H1 (cell line): ENCODE data around the gene PAF1. TPM values are rescaled to one million over a fixed set of nuclear protein-coding genes. Genes with fewer than 3 reads are reported as not detected.

Experiments used
- ASH2L ChIP-seq: fragments of 200-600, 300-600 bp; sonication (generic); IDR thresholded peaks from one replicate; pipeline ENCODE4 v1.7.1; 2017; ENCODE audit warnings: low read length
- CHD7 ChIP-seq: fragments of 300-600 bp; sonication (generic); IDR thresholded peaks from 2 replicates; pipeline ENCODE4 v1.7.1; 2012; ENCODE audit warnings: low read length, moderate library complexity, mild to moderate bottlenecking, inconsistent platforms; ENCODE audit not compliant: insufficient replicate concordance
- E2F6 ChIP-seq: IDR thresholded peaks from 2 replicates; pipeline ENCODE4 v1.6.1; 2012; ENCODE audit warnings: inconsistent platforms
- GABPA ChIP-seq: IDR thresholded peaks from 2 replicates; pipeline ENCODE4 v1.6.1; 2011; ENCODE audit warnings: mild to moderate bottlenecking, low read length, moderate library complexity, borderline replicate concordance; ENCODE audit not compliant: insufficient read depth
- JUND ChIP-seq: IDR thresholded peaks from 2 replicates; pipeline ENCODE4 v1.6.1; 2011; ENCODE audit warnings: mild to moderate bottlenecking, improper control_type of control experiment, low read length
- NANOG ChIP-seq: IDR thresholded peaks from 2 replicates; pipeline ENCODE4 v1.6.1; 2011; ENCODE audit warnings: low read length, low read depth, mild to moderate bottlenecking, inconsistent platforms; ENCODE audit not compliant: insufficient read depth, poor library complexity, severe bottlenecking
- POLR2A ChIP-seq, 2 experiments: IDR thresholded peaks; 1 replicate in 1 of 2; 2 replicates in 1 of 2; pipeline ENCODE4 v1.6.1; 2011; ENCODE audit warnings: low read depth in 2 of 2, low read length in 2 of 2, mild to moderate bottlenecking in 2 of 2; ENCODE audit errors: control extremely low read depth in 1 of 2
- TAF1 ChIP-seq: IDR thresholded peaks from 2 replicates; pipeline ENCODE4 v1.6.1; 2011; ENCODE audit warnings: mild to moderate bottlenecking, low read depth, low read length
- TAF7 ChIP-seq: optimal IDR thresholded peaks from 2 replicates; pipeline ENCODE3; 2011; ENCODE audit warnings: low read depth, mild to moderate bottlenecking, inconsistent platforms, low read length, moderate library complexity, borderline replicate concordance
- polyA plus RNA-seq, 7 experiments: library from polyadenylated mRNA; depleted of rRNA in 3 of 7; stranded (reverse) in 5 of 7; unstranded in 2 of 7; fragments of >200 nt in 5 of 7; fragments of 200-250 nt in 2 of 7; gene quantifications; 1 replicate in 5 of 7; 2 replicates in 1 of 7; 4 replicates in 1 of 7; pipeline versions ENCODE4 v1.2.1 to v1.2.3, GENCODE V29; 2011 to 2013; ENCODE audit warnings: missing spikeins in 2 of 7, mixed read lengths in 2 of 7
- total RNA-seq: library from RNA; stranded (reverse); fragmentation: NEBNext Ultra II Directional; extraction: Animal tissue kit (Norgen Biotek cat#: 25700); gene quantifications from 2 replicates; pipeline ENCODE4 v1.2.1, GENCODE V29; 2021

Gene PAF1
- total and polyA plus RNA-seq, 2 of the 8 experiments (the other 6 are each of a cell fraction or from before 2014, with no cell fraction given) = 31.4 to 58.6 TPM

GRCh38 chr19:39435499-39436349 lies 44.8 kb upstream of the PAF1 start, which contains the start of gene RPS16 (continued):
- TF ChIP-seq CHD7 (no peak), TAF7 (peak; percentile 100), JUND (no peak; the same call in 1 of the 2 replicates), TAF1 (peak; percentile 100), GABPA (peak; percentile 78), E2F6 (peak; percentile 54), POLR2A (IDR thresholded peaks at IDR 0.05; ENCODE audit: control extremely low read depth in 1 of 2, low read depth in 2 of 2, low read length in 2 of 2) (peak; percentile 98 to 100), ASH2L (no peak), NANOG (no peak)
